HL-60 (cell line): ENCODE results near the gene NHSL2.
A peak's percentile ranks its signal among the peaks of the same experiment; 100 is the strongest.

Experiments used
- DNase-seq, 2 experiments: peaks; one replicate each; pipeline ENCODE4 v3.0.0-alpha.2; 2010 to 2020; ENCODE audit warnings: low read depth in 1 of 2, low spot score in 1 of 2
- H3K27ac ChIP-seq: fragments of 250-450 bp; sonication (Bioruptor Pico); replicated peaks from 2 replicates; pipeline ENCODE4 v1.5.1; 2020; ENCODE audit warnings: mild to moderate bottlenecking, moderate library complexity
- H3K27me3 ChIP-seq: fragments of 250-450 bp; sonication (Bioruptor Pico); 2 replicates; pipeline ENCODE4 v1.5.1; 2021; ENCODE audit warnings: mild to moderate bottlenecking, moderate library complexity; ENCODE audit not compliant: insufficient read depth, poor library complexity, severe bottlenecking
- H3K4me3 ChIP-seq: replicated peaks from 2 replicates; pipeline ENCODE4 v1.5.1; 2011; ENCODE audit warnings: mild to moderate bottlenecking, control low read depth, low read length; ENCODE audit not compliant: insufficient read depth
- CTCF ChIP-seq: IDR thresholded peaks from one replicate; pipeline ENCODE4 v1.5.1; 2011; ENCODE audit warnings: low read length, control low read depth, inconsistent platforms; ENCODE audit not compliant: insufficient read depth
- GABPA ChIP-seq: IDR thresholded peaks from 2 replicates; pipeline ENCODE4 v1.6.1; 2012; ENCODE audit warnings: low read depth
- POLR2AphosphoS5 ChIP-seq: IDR thresholded peaks from 2 replicates; pipeline ENCODE4 v1.6.1; 2012; ENCODE audit warnings: low read depth
- REST ChIP-seq: IDR thresholded peaks from 2 replicates; pipeline ENCODE4 v1.6.1; 2012; ENCODE audit warnings: low read depth; ENCODE audit not compliant: insufficient replicate concordance
- SPI1 ChIP-seq: IDR thresholded peaks from 2 replicates; pipeline ENCODE4 v1.6.1; 2012; ENCODE audit warnings: low read depth, mild to moderate bottlenecking, borderline replicate concordance

NHSL2 gene

GRCh38 chrX:71930298-71930697 is 19.7 kb downstream of the NHSL2 start:
- no peak overlapping the region for H3K27ac ChIP-seq
- TF ChIP-seq GABPA (no peak), SPI1 (no peak), CTCF (no peak), REST (no peak), POLR2AphosphoS5 (no peak)
- no peak for DNase-seq
- no peak overlapping the region for H3K4me3 ChIP-seq
- H3K27me3 ChIP-seq = no peaks in the 10 kb centered on the region

- no peak for TF ChIP-seq GABPA
- 0 out of 2 replicates have a peak, but pooled peaks have one; percentile 30 for TF ChIP-seq SPI1
- no peak for TF ChIP-seq POLR2AphosphoS5
- Histone ChIP-seq H3K4me3 (no peak overlapping the region), H3K27me3 (no peaks in the 10 kb centered on the region), H3K27ac (no peak overlapping the region)
- DNase-seq = no peak
Observed at GRCh38 chrX:71935476-71935875, 24.8 kb downstream of the NHSL2 start.

- TF ChIP-seq REST (no peak), SPI1 (no peak), POLR2AphosphoS5 (no peak), GABPA (no peak), CTCF (no peak)
Observed at GRCh38 chrX:71936632-71937031, 26.0 kb downstream of the NHSL2 start.

GRCh38 chrX:71938371-71938770 is 27.7 kb downstream of the NHSL2 start:
- H3K27ac ChIP-seq = no peak overlapping the region
- TF ChIP-seq SPI1 (no peak), REST (no peak)
- no peak for DNase-seq
- no peaks in the 10 kb centered on the region for H3K27me3 ChIP-seq
- no peak overlapping the region for H3K4me3 ChIP-seq

More at GRCh38 chrX:71936632-71937031, 26.0 kb downstream of the NHSL2 start:
- H3K27me3 ChIP-seq = no peaks in the 10 kb centered on the region
- no peak overlapping the region for H3K27ac ChIP-seq
- no peak for DNase-seq
- H3K4me3 ChIP-seq = no peak overlapping the region
